ENCODE measurements around the gene PPARG.
"Not testable (repeated sequence)": the region's sequence is repeated elsewhere in the genome, so short reads cannot be mapped to it uniquely, and the experiment has no call there.

The PPARG gene

GRCh38 chr3:12383218-12383617 is 94.3 kb downstream of the PPARG start:
- no peak for DNase-seq

DNA sequence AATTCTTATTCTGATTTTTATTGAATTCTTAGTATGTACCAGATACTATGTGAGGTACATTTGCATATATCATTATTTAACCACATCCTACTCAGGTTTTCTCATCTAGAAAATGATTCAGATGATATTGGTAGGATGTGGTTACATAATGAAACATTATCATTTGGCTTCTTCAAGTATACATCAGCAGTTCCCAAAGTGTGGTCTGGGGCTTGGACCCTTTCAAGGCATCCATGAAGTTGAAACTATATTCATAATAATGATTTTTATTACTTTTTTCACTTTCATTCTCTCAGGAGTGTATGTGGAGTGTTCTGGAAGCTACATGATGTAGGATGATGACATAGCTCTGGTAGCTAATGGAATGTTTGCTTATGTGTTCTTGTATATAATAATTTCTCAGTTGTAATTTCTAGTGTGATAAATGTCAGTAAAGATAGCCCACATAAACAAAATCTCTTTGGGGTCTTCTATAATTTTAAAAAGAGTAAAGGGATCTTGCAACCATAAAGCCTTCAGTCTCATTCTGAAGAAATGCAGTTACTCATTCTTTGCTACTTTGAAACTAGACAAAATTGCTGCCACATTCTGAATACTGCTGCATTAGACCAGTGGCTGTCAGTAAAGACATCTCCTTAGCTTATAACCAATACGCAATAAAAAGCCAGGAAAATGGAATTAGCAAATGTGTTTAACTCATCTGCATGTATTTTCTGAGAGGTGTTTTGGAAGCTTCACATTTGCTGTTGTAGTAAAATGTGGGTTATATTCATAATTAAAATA is 95.8 kb downstream of the PPARG start:
- no peak for DNase-seq

GRCh38 chr3:12386514-12387291 is 97.8 kb downstream of the PPARG start:
- DNase-seq = not testable (repeated sequence)

GRCh38 chr3:12388185-12388584 is 99.3 kb downstream of the PPARG start:
- no peak for DNase-seq

GRCh38 chr3:12392101-12392878 is 103.4 kb downstream of the PPARG start:
- DNase-seq = no peak

DNA sequence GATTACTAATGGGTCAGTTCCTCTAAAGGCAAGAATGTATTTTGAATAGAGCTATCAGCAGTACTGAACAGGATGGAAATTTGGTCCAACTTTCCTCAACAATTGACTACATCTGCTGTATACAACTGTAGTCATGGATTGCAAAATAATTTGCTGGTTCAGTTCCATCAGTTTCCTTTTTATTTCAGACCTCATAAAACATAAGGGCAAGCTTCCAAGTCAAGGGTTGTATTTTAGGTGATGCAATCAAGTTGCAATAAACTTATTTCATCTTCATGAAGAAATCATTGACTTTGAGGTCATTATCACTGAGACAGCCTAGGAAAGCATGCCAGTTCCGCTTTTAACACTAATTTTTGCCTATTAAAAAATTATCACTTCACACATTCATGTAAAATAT is 105.0 kb downstream of the PPARG start:
- DNase-seq = no peak

GRCh38 chr3:12394569-12395271 is 105.8 kb downstream of the PPARG start:
- DNase-seq = no peak

GRCh38 chr3:12395349-12396012 is 106.6 kb downstream of the PPARG start:
- no peak for DNase-seq

DNA sequence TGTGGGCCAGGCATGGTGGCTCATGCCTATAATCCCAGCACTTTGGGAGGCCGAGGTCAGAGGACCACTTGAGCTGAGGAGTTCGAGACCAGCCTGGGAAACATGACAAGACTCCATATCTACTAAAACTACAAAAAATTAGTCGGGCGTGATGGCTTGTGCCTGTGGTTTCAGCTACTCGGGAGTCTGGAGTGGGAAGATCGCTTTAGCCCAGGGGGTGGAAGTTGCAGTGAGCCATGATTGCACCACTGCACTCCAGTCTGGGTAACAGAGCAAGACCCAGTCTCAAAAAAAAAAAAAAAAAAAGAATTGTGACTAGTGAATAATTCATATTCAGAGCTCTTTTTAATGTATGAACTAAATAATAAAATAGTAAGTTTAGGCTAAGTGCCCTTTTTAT is 107.6 kb downstream of the PPARG start:
- DNase-seq = no peak

DNA sequence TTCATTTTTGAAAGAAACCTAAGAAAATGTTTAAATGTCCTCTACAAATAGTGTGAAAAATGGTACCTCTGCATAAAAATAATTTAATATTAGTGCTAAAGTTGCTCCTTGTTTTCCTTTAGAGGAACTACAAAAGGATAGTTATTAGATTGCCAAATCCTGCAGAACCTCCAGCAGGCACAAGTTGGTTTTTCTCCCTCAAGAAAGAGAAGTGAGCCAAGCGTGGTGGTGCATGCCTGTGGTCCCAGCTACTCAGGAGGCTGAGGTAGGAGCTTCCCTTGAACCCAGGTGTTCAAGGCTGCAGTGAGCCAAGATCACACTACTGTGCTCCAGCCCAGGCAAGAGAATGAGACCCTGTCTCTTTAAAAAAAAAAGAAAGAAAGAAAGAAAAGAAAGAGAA is 110.4 kb downstream of the PPARG start:
- no peak for DNase-seq

DNA sequence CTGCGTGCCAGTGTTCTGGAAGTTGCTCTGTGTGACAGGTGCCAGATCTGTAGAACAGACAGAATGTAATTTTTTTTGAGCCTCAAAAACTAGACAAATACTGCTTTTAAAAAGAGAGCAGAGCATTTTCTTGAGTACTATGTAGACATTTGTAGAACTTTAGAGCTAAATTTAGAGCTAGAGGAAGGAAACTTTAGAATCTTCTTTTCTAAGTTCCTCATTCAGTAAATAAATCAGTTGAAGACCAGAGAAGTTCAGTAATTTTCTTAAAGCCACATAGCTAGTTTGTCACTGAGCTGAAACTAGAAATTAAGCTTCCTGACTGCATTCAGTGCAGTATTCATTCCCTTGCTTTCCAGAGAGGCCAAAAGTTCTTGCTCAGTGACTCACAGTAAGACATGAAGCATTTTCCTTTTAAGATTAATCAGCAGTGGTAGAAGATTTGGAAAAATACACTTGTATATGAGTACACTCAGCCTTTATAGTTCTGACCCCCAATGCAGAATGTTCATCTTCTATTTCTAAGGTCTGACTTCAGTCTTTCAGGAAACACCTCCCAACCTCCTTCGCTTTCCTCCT is 111.8 kb downstream of the PPARG start:
- no peak for DNase-seq

- DNase-seq = no peak
Measured at GRCh38 chr3:12401208-12401607, 112.3 kb downstream of the PPARG start.

DNA sequence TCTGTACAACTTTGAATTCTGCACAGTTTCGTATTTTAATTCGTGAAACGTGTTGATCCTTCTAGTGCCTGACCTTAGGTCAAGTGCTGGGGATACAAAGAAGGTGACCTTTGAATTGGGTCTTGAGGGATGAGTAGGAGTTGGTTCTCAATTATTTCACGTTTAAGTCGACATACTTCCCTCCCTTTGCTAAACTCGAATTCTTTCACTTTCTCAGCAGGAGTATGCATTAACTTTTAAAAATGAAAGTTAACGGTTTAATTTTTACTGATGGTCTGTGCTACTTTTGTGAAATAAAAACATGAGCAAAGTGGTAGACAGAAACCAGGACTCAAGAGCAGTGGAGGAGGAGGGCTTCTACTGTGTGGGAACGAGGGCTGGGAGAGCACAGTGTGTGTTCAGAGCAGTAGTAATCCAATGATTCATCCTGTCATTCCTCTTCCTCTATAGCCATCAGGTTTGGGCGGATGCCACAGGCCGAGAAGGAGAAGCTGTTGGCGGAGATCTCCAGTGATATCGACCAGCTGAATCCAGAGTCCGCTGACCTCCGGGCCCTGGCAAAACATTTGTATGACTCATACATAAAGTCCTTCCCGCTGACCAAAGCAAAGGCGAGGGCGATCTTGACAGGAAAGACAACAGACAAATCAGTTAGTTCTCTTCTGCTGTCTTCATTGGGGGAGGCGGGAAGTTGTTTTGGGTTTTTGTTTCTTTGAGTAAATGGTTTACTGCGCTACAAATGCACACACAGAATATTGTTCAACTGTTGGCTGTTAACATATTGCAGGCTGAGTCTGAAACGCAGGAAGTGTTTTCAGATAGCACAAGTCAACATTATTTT is 116.8 kb downstream of the PPARG start:
- DNase-seq = no peak

- no peak for DNase-seq
Measured at GRCh38 chr3:12408984-12409683, 120.3 kb downstream of the PPARG start.

GRCh38 chr3:12409684-12410596 is 121.1 kb downstream of the PPARG start:
- no peak for DNase-seq

GRCh38 chr3:12413721-12414255 is 124.9 kb downstream of the PPARG start:
- no peak for DNase-seq

GRCh38 chr3:12415014-12415680 is 126.3 kb downstream of the PPARG start:
- no peak for DNase-seq

GRCh38 chr3:12416731-12417130 is 127.9 kb downstream of the PPARG start:
- DNase-seq = no peak
